NCI-H510A (cell line): Measurements from ENCODE around the gene CARD16.

ENCODE experiments used
- DNase-seq: peaks from one replicate; lab custom pipeline; 2025; lab: John Stamatoyannopoulos, UW

CARD16 gene

GRCh38 chr11:104992781-104993180, 52.4 kb downstream of the CARD16 start:
- no peak for DNase-seq

- DNase-seq, result no peak
Measured at GRCh38 chr11:104991994-104992393, 53.1 kb downstream of the CARD16 start.
